ENCODE measurements around the gene CCDC167.

- no peak for TF ChIP-seq CTCF (IDR thresholded peaks at IDR 0.05)
- no peak for TF ChIP-seq POLR2A (IDR thresholded peaks at IDR 0.05)
Measured at GRCh38 chr6:37530297-37530696, 30.6 kb upstream of the CCDC167 start.
